CD4-positive, alpha-beta T cell (primary cell): Measurements from ENCODE around the gene CMTR1. TPM values are rescaled to one million over a fixed set of nuclear protein-coding genes. Genes with fewer than 3 reads are reported as not detected.

Source experiments
- ATAC-seq: fragments of 200-7000 bp; cut with Tn5 transposase; one replicate; pipeline ENCODE4 v1.10.0; 2022; ENCODE audit warnings: mild to moderate bottlenecking; ENCODE audit not compliant: poor library complexity
- CTCF ChIA-PET: fragments of 350-600 bp; sonication (Branson Sonifier 250); formaldehyde crosslinking; loops from one replicate; lab custom pipeline; 2021; ENCODE audit warnings: antibody characterized with exemption, inconsistent platforms; lab: Charles Lee
- POLR2A ChIA-PET: fragments of 350-600 bp; sonication (Branson Sonifier 250); formaldehyde crosslinking; loops from one replicate; lab custom pipeline; 2021; ENCODE audit warnings: antibody characterized with exemption, inconsistent platforms; lab: Charles Lee
- DNase-seq, 14 experiments: peaks; one replicate each; pipeline ENCODE4 v3.0.0-alpha.2; 2013 to 2020; ENCODE audit warnings: mixed read lengths in 2 of 14
- H3K27ac ChIP-seq, 2 donors: one replicate each; pipeline versions ENCODE4 v1.5.1 to v1.7.0; 2013; ENCODE audit warnings: low read length in 2 of 2, low read depth in 1 of 2, mild to moderate bottlenecking in 1 of 2
- H3K27me3 ChIP-seq, 2 experiments: 1 replicate in 1 of 2; 2 replicates in 1 of 2; pipeline versions ENCODE4 v1.6.1 to v1.7.0; 2013; ENCODE audit warnings: low read length in 2 of 2, control low read depth in 1 of 2, mild to moderate bottlenecking in 1 of 2, moderate library complexity in 1 of 2; ENCODE audit not compliant: insufficient read depth in 2 of 2, control insufficient read depth in 1 of 2
- H3K36me3 ChIP-seq: one replicate; pipeline ENCODE4 v1.6.1; 2013; ENCODE audit warnings: low read length, control low read depth; ENCODE audit not compliant: insufficient read depth
- H3K4me1 ChIP-seq: one replicate; pipeline ENCODE4 v1.6.1; 2013; ENCODE audit warnings: low read length, control low read depth; ENCODE audit not compliant: insufficient read depth
- H3K4me3 ChIP-seq: one replicate; pipeline ENCODE4 v1.5.1; 2013; ENCODE audit warnings: mild to moderate bottlenecking, low read length, moderate library complexity
- H3K9me3 ChIP-seq, 2 experiments: 1 replicate in 1 of 2; 2 replicates in 1 of 2; pipeline versions ENCODE4 v1.6.1 to v1.7.0; 2013; ENCODE audit warnings: low read length in 2 of 2, mild to moderate bottlenecking in 2 of 2, control low read depth in 1 of 2, moderate library complexity in 1 of 2; ENCODE audit not compliant: control insufficient read depth in 1 of 2, insufficient read depth in 1 of 2
- H3K27ac Mint-ChIP-seq: one replicate; pipeline ENCODE4 v1.8.0; 2020; ENCODE audit warnings: mixed read lengths
- H3K27me3 Mint-ChIP-seq: one replicate; pipeline ENCODE4 v1.8.0; 2021; ENCODE audit warnings: mixed read lengths
- H3K36me3 Mint-ChIP-seq: one replicate; pipeline ENCODE4 v1.8.0; 2021; ENCODE audit warnings: low read depth, mixed read lengths
- H3K4me1 Mint-ChIP-seq: one replicate; pipeline ENCODE4 v1.8.0; 2021; ENCODE audit warnings: low read depth, mixed read lengths
- H3K4me3 Mint-ChIP-seq: one replicate; pipeline ENCODE4 v1.8.0; 2020; ENCODE audit warnings: mild to moderate bottlenecking, mixed read lengths
- H3K9me3 Mint-ChIP-seq: one replicate; pipeline ENCODE4 v1.8.0; 2020; ENCODE audit warnings: mixed read lengths
- CTCF ChIP-seq: fragments of 200-600 bp; IDR thresholded peaks from one replicate; pipeline ENCODE4 v1.8.0; 2022; ENCODE audit warnings: antibody characterized with exemption, mild to moderate bottlenecking
- intact Hi-C, 2 experiments: fragments of 100-400 bp; cut with DNase I in 1 of 2; cut with micrococcal nuclease in 1 of 2; formaldehyde crosslinking; loops; one replicate each; pipeline versions ENCODE4 v1.15.1 to v1.9.0; 2023 to 2025; cut with DNase I, micrococcal nuclease
- total RNA-seq, 174 experiments: library from RNA in 2 of 174; stranded (reverse) in 2 of 174; gene quantifications; one replicate each; pipeline ENCODE4 v1.2.3 and lab custom pipeline; 2021 to 2026

Gene CMTR1
- total RNA-seq, 2 experiments from 2014 or later: 79.7 to 80.3 TPM

GRCh38 chr6:37493661-37493995, 60.6 kb downstream of the CMTR1 start:
- ATAC-seq (no peak), DNase-seq (no peak)
- Mint-ChIP-seq H3K4me1 (peaks cover 70% of the 10 kb centered on the region), H3K9me3 (no peaks in the 10 kb centered on the region), H3K36me3 (no peaks in the 10 kb centered on the region), H3K4me3 (no peak overlapping the region), H3K27me3 (no peaks in the 10 kb centered on the region), H3K27ac (no peak overlapping the region)
- ChIA-PET CTCF (no interaction called here), POLR2A (no interaction called here)
- Histone ChIP-seq H3K36me3 (peaks cover 3% of the 10 kb centered on the region), H3K4me1 (peaks cover 87% of the 10 kb centered on the region), H3K27ac (peak overlapping the region in 1 of 2 donors; percentile 87), H3K9me3 (no peaks in the 10 kb centered on the region), H3K27me3 (no peaks in the 10 kb centered on the region), H3K4me3 (no peak overlapping the region)
- no peak for TF ChIP-seq CTCF
- intact Hi-C loops: no loop called here

- Mint-ChIP-seq H3K36me3 (peaks cover 5% of the 10 kb centered on the region), H3K27ac (no peak overlapping the region), H3K4me3 (no peak overlapping the region), H3K9me3 (no peaks in the 10 kb centered on the region), H3K4me1 (peaks cover 73% of the 10 kb centered on the region), H3K27me3 (no peaks in the 10 kb centered on the region)
- H3K36me3 ChIP-seq: peaks cover 3% of the 10 kb centered on the region
- H3K4me1 ChIP-seq: peaks cover 84% of the 10 kb centered on the region
- no peak for TF ChIP-seq CTCF
- no peak for ATAC-seq
- ChIA-PET POLR2A (interaction anchor here (1.0 to 1.6 kb wide), 4 partner anchors 8 to 70 kb away, joined by 3 to 11 read pairs (median 4); no protein-coding TSS in a partner anchor), CTCF (interaction anchor here (0.9 kb wide), 1 partner anchor 71 kb away, joined by 6 read pairs; no protein-coding TSS in a partner anchor)
- H3K27ac ChIP-seq: no peak overlapping the region
- intact Hi-C loops: loop anchor here in 1 of 2 experiments (5.0 kb wide), 2 partner anchors 63 to 322 kb away; partner anchors contain the start of genes CMTR1 and ZFAND3
- H3K9me3 ChIP-seq: no peaks in the 10 kb centered on the region
- no peak overlapping the region for H3K4me3 ChIP-seq
- H3K27me3 ChIP-seq: no peaks in the 10 kb centered on the region
- DNase-seq: no peak
Observed at GRCh38 chr6:37495244-37495934, 62.4 kb downstream of the CMTR1 start.

- POLR2A ChIA-PET: interaction anchor here (1.1 kb wide), 1 partner anchor 19 kb away, joined by 5 read pairs; no protein-coding TSS in a partner anchor
- no peaks in the 10 kb centered on the region for H3K36me3 ChIP-seq
- DNase-seq (no peak), ATAC-seq (no peak)
- no peak overlapping the region for H3K4me3 ChIP-seq
- Mint-ChIP-seq H3K4me1 (peaks cover 65% of the 10 kb centered on the region), H3K36me3 (peaks cover 5% of the 10 kb centered on the region), H3K27ac (no peak overlapping the region), H3K27me3 (no peaks in the 10 kb centered on the region), H3K9me3 (no peaks in the 10 kb centered on the region), H3K4me3 (peak overlapping the region; percentile 69)
- H3K27me3 ChIP-seq: no peaks in the 10 kb centered on the region
- TF ChIP-seq CTCF: no peak
- intact Hi-C loops: loop anchor here in 1 of 2 experiments (5.0 kb wide), 2 partner anchors 65 to 320 kb away; partner anchors contain the start of genes CMTR1 and ZFAND3
- peaks cover 84% of the 10 kb centered on the region for H3K4me1 ChIP-seq
- H3K27ac ChIP-seq: peak overlapping the region in 1 of 2 donors; percentile 25
- CTCF ChIA-PET: interaction anchor here (2.6 kb wide), 1 partner anchor 19 kb away, joined by 9 read pairs; no protein-coding TSS in a partner anchor
- H3K9me3 ChIP-seq: no peaks in the 10 kb centered on the region
Observed at GRCh38 chr6:37496951-37497885, 64.2 kb downstream of the CMTR1 start.
